Neural crest cell (in vitro differentiated cells): ENCODE results near the gene TTLL7. TPM values are rescaled to one million over a fixed set of nuclear protein-coding genes. Genes with fewer than 3 reads are reported as not detected.

ENCODE experiments used
- DNase-seq: peaks from one replicate; pipeline ENCODE4 v3.0.0; 2021; ENCODE audit warnings: low read depth, mixed read lengths, low spot score
- H3K27ac Mint-ChIP-seq: one replicate; pipeline ENCODE4 v1.8.0; 2021; ENCODE audit warnings: mild to moderate bottlenecking, mixed read lengths; ENCODE audit not compliant: unreplicated experiment
- H3K27me3 Mint-ChIP-seq: 2 replicates; pipeline ENCODE4 v1.8.0; 2021; ENCODE audit warnings: low read depth, mild to moderate bottlenecking, mixed read lengths
- H3K36me3 Mint-ChIP-seq: 2 replicates; pipeline ENCODE4 v1.8.0; 2021; ENCODE audit warnings: low read depth, mild to moderate bottlenecking, mixed read lengths
- H3K4me1 Mint-ChIP-seq: 2 replicates; pipeline ENCODE4 v1.8.0; 2021; ENCODE audit warnings: mixed read lengths
- H3K4me3 Mint-ChIP-seq: one replicate; pipeline ENCODE4 v1.8.0; 2021; ENCODE audit warnings: mild to moderate bottlenecking, mixed read lengths
- H3K9me3 Mint-ChIP-seq: 2 replicates; pipeline ENCODE4 v1.8.0; 2021; ENCODE audit warnings: mixed read lengths
- CTCF ChIP-seq: fragments of 200-600 bp; sonication (generic); conservative IDR thresholded peaks from 2 replicates; pipeline ENCODE4 v1.5.0; 2021; ENCODE audit warnings: antibody characterized with exemption, mild to moderate bottlenecking
- total RNA-seq: library from RNA; stranded (reverse); gene quantifications from 2 replicates; pipeline ENCODE4 v1.2.1, GENCODE V29; 2021

Gene TTLL7
- total RNA-seq, 1 donor from 2014 or later: 10.5 TPM

DNA sequence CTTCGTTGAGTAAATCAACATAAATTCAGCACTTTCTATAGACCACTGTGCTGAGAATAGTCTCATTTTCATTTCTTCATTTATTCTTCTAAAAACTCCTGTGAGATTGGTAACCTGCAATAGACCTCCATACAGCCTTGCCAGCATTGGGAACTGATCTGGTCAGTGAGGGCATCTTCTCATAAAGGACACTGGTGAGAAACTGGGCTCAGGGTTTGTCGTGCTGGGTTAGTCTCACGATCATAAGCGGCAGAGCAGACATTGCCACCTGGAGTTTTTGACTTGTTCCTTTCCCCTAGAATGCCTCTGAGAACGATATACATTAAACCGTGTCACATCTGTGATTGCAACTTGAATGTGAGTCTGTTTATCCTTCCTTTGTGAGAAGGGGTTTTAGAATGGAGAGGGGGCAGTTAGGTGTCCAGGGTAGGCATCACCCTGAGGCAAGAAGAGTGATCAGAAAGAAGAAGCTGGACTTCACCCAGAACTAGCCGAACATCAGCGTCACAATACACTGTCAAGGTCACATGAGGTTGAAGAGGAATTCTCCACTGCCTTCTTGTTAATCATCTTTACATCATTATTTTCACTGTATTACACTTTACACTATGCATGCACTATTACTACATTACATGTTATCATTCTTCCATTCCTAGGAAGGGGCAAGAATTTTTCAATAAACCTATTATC, 1.4 kb upstream of the TTLL7 start:
- Mint-ChIP-seq H3K27ac (no peak overlapping the region), H3K36me3 (no peaks in the 10 kb centered on the region), H3K27me3 (peaks cover 26% of the 10 kb centered on the region), H3K4me3 (peak overlapping the region; percentile 71), H3K9me3 (no peaks in the 10 kb centered on the region), H3K4me1 (peaks cover 11% of the 10 kb centered on the region)
- no peak for TF ChIP-seq CTCF
- DNase-seq: no peak

- no peak for DNase-seq
- Mint-ChIP-seq H3K4me1 (peaks cover 11% of the 10 kb centered on the region), H3K27me3 (peaks cover 26% of the 10 kb centered on the region), H3K27ac (peak overlapping the region; percentile 98), H3K4me3 (peak overlapping the region; percentile 89), H3K9me3 (no peaks in the 10 kb centered on the region), H3K36me3 (no peaks in the 10 kb centered on the region)
- TF ChIP-seq CTCF: no peak
Measured at GRCh38 chr1:83999316-83999819, 436 bp upstream of the TTLL7 start.

GRCh38 chr1:83998205-83998497, 781 bp downstream of the TTLL7 start:
- Mint-ChIP-seq H3K9me3 (no peaks in the 10 kb centered on the region), H3K27me3 (peaks cover 23% of the 10 kb centered on the region), H3K4me1 (peaks cover 11% of the 10 kb centered on the region), H3K27ac (peak overlapping the region; percentile 96), H3K4me3 (peak overlapping the region; percentile 95), H3K36me3 (no peaks in the 10 kb centered on the region)
- DNase-seq: no peak
- no peak for TF ChIP-seq CTCF

- Mint-ChIP-seq H3K9me3 (no peaks in the 10 kb centered on the region), H3K27ac (no peak overlapping the region), H3K27me3 (peaks cover 23% of the 10 kb centered on the region), H3K36me3 (no peaks in the 10 kb centered on the region), H3K4me1 (peaks cover 11% of the 10 kb centered on the region), H3K4me3 (peak overlapping the region; percentile 95)
- DNase-seq: no peak
- TF ChIP-seq CTCF: no peak
Measured at GRCh38 chr1:83997631-83998030, 1.3 kb downstream of the TTLL7 start.

DNA sequence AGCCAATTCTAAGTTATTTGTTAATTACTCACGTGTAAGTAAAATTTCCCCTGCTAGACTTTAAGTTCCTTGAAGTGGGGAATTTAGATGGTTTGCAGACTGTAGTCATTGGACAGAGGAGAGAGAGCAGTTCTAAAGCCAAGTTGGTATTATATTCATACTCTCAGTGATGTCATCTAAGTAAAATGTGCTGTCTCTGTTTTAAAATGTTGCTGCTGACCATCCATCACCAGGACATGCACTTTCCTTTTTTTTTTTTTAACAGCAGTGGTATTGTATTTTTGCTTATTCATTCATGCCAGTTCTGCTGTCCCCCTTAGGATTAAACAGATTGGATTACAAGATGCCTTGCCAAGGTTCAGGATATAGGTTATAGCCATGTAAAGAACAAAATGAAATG, 2.3 kb downstream of the TTLL7 start:
- Mint-ChIP-seq H3K36me3 (no peaks in the 10 kb centered on the region), H3K27me3 (peaks cover 22% of the 10 kb centered on the region), H3K27ac (no peak overlapping the region), H3K9me3 (no peaks in the 10 kb centered on the region), H3K4me1 (peaks cover 11% of the 10 kb centered on the region), H3K4me3 (peak overlapping the region; percentile 13)
- no peak for TF ChIP-seq CTCF
- DNase-seq: no peak
